Measurements from ENCODE around the gene NME3. TPM values are rescaled to one million over a fixed set of nuclear protein-coding genes. Genes with fewer than 3 reads are reported as not detected.

Gene NME3
- total RNA-seq, 1 experiment from 2014 or later, result 218 TPM

DNA sequence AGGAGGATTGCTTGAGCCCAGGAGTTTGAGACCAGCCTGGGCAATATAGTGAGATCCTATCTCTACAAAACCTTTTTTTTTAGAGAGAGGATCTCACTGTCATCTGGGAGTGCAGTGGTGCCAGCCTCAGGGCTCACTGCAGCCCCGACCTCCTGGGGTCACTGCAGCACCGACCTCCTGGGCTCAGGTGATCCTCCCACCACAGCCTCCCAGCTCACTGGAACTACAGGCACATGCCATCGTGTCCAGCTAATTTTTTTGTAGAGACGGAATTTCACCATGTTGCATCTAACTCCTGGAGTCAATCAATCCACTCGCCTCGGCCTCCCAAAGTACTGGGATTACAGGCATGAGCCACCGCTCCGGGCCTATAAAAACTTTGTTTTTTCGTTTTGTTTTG lies 50.0 kb downstream of the NME3 start:
- in situ Hi-C loops (cut with HindIII; ENCODE audit: low pct_unique_long_range_greater_than_20kb, low sequenced_read_pairs), result no loop called here
- no peak for DNase-seq (ENCODE audit: low read depth)

Other genes starting within 250 kb of the NME3 start
- gene TMEM204, start 237.9 kb downstream of the NME3 start, total RNA-seq (2014; rRNA removed; shearing (Covaris generic); ENCODE audit: low replicate concordance), result not detected in 2 replicates
- 34.1 and 57.5 TPM in 2 replicates for gene IFT140, start 159.5 kb downstream of the NME3 start, total RNA-seq (2014; rRNA removed; shearing (Covaris generic); ENCODE audit: low replicate concordance)
- 4.1 TPM in 2 replicates for gene CRAMP1, start 159.2 kb downstream of the NME3 start, total RNA-seq (2014; rRNA removed; shearing (Covaris generic); ENCODE audit: low replicate concordance)
- 257 and 290 TPM in 2 replicates for gene JPT2, start 93.3 kb downstream of the NME3 start, total RNA-seq (2014; rRNA removed; shearing (Covaris generic); ENCODE audit: low replicate concordance)
- 13.8 and 24.5 TPM in 2 replicates for gene MAPK8IP3, start 65.3 kb downstream of the NME3 start, total RNA-seq (2014; rRNA removed; shearing (Covaris generic); ENCODE audit: low replicate concordance)
- gene EME2, start 1.3 kb upstream of the NME3 start, total RNA-seq (2014; rRNA removed; shearing (Covaris generic); ENCODE audit: low replicate concordance), result 3.5 and 8.9 TPM in 2 replicates
- 434 and 458 TPM in 2 replicates for gene MRPS34, start 1.6 kb upstream of the NME3 start, total RNA-seq (2014; rRNA removed; shearing (Covaris generic); ENCODE audit: low replicate concordance)
- 87.3 and 107 TPM in 2 replicates for gene SPSB3, start 11.0 kb upstream of the NME3 start, total RNA-seq (2014; rRNA removed; shearing (Covaris generic); ENCODE audit: low replicate concordance)
- 233 and 346 TPM in 2 replicates for gene NUBP2, start 11.4 kb upstream of the NME3 start, total RNA-seq (2014; rRNA removed; shearing (Covaris generic); ENCODE audit: low replicate concordance)
- gene IGFALS, start 22.2 kb upstream of the NME3 start, total RNA-seq (2014; rRNA removed; shearing (Covaris generic); ENCODE audit: low replicate concordance), result not detected in 2 replicates
- 205 and 219 TPM in 2 replicates for gene HAGH, start 55.3 kb upstream of the NME3 start, total RNA-seq (2014; rRNA removed; shearing (Covaris generic); ENCODE audit: low replicate concordance)
- gene FAHD1, start 55.7 kb upstream of the NME3 start, total RNA-seq (2014; rRNA removed; shearing (Covaris generic); ENCODE audit: low replicate concordance), result 120 and 169 TPM in 2 replicates
- gene MEIOB, start 100.6 kb upstream of the NME3 start, total RNA-seq (2014; rRNA removed; shearing (Covaris generic); ENCODE audit: low replicate concordance), result 41.4 and 49.6 TPM in 2 replicates
- gene HS3ST6, start 146.9 kb upstream of the NME3 start, total RNA-seq (2014; rRNA removed; shearing (Covaris generic); ENCODE audit: low replicate concordance), result not detected in 2 replicates
- gene MSRB1, start 171.7 kb upstream of the NME3 start, total RNA-seq (2014; rRNA removed; shearing (Covaris generic); ENCODE audit: low replicate concordance), result 275 and 288 TPM in 2 replicates
- not detected in 2 replicates for gene RPL3L, start 183.1 kb upstream of the NME3 start, total RNA-seq (2014; rRNA removed; shearing (Covaris generic); ENCODE audit: low replicate concordance)
- 527 and 683 TPM in 2 replicates for gene NDUFB10, start 188.0 kb upstream of the NME3 start, total RNA-seq (2014; rRNA removed; shearing (Covaris generic); ENCODE audit: low replicate concordance)
- 7,960 and 10,766 TPM in 2 replicates for gene RPS2, start 193.3 kb upstream of the NME3 start, total RNA-seq (2014; rRNA removed; shearing (Covaris generic); ENCODE audit: low replicate concordance)
- gene RNF151, start 195.3 kb upstream of the NME3 start, total RNA-seq (2014; rRNA removed; shearing (Covaris generic); ENCODE audit: low replicate concordance), result not detected in 2 replicates
- gene TBL3, start 200.5 kb upstream of the NME3 start, total RNA-seq (2014; rRNA removed; shearing (Covaris generic); ENCODE audit: low replicate concordance), result 128 and 160 TPM in 2 replicates
- gene NOXO1, start 209.9 kb upstream of the NME3 start, total RNA-seq (2014; rRNA removed; shearing (Covaris generic); ENCODE audit: low replicate concordance), result 0.24 TPM in 1 of 2 replicates, not detected in the other
- gene GFER, start 212.7 kb upstream of the NME3 start, total RNA-seq (2014; rRNA removed; shearing (Covaris generic); ENCODE audit: low replicate concordance), result 55.9 and 56.8 TPM in 2 replicates
- 37.8 and 44.9 TPM in 2 replicates for gene SYNGR3, start 218.4 kb upstream of the NME3 start, total RNA-seq (2014; rRNA removed; shearing (Covaris generic); ENCODE audit: low replicate concordance)
- 45.0 and 89.3 TPM in 2 replicates for gene ZNF598, start 238.3 kb upstream of the NME3 start, total RNA-seq (2014; rRNA removed; shearing (Covaris generic); ENCODE audit: low replicate concordance)
- not detected in 2 replicates for gene NPW, start 248.2 kb upstream of the NME3 start, total RNA-seq (2014; rRNA removed; shearing (Covaris generic); ENCODE audit: low replicate concordance)